DLD1 (cell line): ENCODE measurements around the gene PDXK.

Experiments used
- in situ Hi-C: cut with HindIII; loops from 2 replicates; pipeline ENCODE4 v1.10.0; 2017; ENCODE audit warnings: low sequenced_read_pairs

PDXK gene

DNA sequence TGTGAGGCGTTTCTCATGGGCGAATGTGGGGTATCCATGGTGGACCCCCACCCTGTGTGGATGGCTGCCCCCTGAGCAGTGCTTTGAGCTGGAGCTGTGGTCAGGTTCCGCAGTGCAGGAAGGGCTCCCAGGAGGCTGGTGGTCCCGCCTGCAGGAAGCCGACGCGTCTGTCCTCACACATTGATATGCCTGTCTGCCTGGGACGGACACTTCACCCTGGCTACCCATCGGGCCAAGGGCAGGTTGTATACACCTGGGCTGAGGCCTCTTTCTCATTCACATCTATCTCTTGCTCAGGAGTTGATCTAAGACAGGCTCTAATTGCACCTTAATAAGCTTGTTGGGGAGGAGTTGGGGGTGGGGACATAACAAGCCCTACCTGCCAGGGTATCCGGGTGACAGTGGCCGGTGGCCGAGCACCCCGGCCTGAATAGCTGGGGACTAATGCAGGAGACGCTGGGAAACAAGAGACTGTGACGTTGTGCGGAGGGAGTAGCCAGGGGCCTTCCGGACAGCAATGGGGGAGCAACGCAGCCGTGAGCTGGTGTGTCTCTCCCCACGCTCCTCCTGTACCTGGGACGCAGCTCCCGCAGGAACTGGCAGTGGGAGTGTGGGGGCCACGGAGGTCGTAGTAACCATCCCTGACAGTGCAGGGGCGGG lies 21.7 kb downstream of the PDXK start:
- in situ Hi-C loops, result no loop called here

DNA sequence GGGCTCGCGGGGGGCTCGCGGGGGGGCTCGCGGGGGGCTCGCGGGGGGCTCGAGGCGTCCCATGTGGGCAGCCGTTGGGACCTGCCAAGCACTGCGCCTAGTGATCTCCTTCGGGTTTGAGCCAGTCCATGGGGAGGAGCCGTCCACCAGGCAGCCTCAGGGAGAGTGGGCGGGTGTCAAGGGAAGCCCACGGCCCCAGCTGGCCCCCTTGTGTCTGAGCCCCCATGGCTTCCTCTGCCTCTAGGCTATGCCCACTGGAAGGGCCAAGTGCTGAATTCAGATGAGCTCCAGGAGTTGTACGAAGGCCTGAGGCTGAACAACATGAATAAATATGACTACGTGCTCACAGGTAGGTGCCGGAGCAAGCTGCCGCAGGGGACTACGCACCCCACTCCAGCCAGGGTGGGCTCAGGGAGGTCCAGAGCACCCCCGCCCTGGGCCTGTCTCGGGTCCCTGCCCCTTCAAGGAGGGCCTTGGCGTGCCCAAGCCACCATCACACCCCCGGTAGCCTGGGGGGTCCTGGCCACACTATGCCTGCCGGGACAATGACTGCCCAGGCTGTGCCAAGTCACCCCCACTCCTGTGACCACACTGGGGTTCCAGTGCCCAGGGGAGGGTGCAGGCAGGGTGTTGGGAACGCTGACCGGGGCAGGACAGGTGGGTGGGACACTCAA lies 22.6 kb downstream of the PDXK start:
- in situ Hi-C loops, result no loop called here

DNA sequence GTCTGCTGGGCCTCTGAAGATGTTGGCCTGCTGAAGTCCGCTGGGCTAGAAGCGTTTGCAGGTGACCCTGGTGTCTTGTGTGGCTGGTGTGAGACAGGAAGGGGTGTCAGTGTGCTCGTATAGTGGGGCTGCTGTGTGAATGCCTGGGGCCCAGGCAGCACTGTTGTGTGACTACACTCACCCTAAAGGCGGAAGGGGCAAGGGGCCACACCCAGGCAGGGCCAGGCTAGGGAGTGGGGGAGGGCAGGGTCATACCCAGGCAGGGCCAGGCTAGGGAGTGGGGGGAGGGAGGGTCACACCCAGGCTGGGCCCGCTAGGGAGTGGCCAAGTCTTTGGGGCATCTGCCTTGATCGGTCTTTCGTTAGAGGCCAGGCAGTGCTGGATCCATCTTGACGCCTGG lies 25.0 kb downstream of the PDXK start:
- in situ Hi-C loops, result no loop called here

DNA sequence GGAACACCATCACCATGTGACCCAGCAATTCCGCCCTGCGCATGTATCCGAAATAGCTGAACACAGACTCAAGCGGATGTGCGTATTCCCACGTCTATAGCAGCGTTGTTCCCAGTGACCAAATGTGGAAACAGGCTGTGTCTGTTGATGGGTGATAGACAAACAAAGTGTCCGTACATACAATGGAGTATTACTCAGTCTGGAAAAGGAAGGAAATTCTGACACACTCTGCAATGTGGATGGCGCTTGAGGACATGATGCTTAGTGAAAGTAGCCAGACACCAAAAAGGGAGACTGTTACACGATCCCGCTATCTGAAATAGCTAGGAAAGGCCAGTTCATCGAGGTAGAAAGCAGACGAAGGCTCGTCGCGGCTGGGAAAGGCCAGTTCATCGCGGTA lies 25.8 kb downstream of the PDXK start:
- in situ Hi-C loops, result no loop called here

DNA sequence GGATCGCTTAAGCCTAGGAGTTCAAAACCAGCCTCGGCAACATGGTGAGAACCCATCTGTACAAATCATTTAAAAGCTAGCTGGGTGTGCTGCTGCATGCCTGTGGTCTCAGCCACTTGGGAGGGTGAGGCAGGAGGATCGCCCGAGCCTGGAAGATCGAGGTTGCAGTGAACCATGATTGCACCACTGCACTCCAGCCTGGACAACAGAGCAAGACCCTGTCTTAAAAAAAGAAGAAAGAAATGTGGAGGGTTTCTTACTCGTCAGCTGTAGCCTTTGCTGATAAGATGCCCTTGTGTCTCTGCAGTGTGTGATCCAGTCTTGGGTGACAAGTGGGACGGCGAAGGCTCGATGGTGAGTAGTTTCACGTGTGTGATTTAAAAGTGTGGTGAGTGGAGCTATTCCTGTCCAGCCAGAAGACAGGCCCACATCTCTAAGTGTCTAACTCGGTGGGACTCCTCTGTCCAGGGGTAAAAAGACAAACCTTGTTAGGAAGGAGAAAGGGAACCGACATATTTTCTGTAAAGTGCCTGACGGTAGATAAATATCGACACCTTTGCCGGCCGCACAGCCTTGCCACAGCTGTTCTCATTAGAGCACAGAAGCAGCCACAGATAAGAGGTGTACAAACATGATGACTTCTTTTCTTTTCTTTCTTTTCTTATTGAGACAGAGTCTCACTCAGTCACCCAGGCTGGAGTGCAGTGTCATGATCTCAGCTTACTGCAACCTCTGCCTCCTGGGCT lies 27.0 kb downstream of the PDXK start:
- in situ Hi-C loops, result no loop called here

- in situ Hi-C loops, result no loop called here
These were observed 29.7 kb downstream of the PDXK start for GRCh38 chr21:43748622-43749021.

- in situ Hi-C loops, result no loop called here
These were observed 30.8 kb downstream of the PDXK start for GRCh38 chr21:43749651-43750262.

DNA sequence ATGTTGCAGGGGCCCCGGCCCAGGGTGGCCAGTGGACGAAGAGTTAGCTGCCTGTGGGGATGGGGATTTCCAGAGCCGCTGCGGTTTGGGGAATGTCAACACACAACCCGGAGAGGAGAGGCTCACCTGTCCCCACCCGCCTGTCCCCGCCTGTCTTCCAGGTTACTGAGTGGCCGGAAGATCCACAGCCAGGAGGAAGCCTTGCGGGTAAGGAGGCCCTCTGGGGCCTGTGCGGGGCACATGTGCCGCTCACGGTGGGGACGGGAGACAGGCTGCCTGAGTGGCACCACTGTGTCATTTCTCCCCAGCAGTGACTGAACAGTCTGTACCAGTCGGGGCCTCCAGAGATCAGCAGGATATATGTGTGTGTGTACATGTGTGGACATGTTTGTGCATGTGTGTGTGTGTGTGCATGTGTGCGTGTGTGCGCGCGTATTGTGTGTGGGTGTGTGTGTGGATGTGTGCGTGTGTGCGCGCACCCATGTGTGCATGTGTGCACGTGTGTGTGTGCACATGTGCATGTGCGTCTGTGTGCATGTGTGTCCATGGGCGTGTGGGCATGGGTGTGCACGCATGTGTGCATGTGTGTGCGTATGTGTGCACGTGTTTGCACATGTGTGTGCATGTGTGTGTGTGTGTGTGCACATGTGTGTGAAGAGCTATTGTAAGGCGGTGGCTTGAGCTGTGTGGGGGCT lies 31.6 kb downstream of the PDXK start:
- in situ Hi-C loops, result no loop called here

- in situ Hi-C loops, result no loop called here
These were observed 33.1 kb downstream of the PDXK start for GRCh38 chr21:43751955-43752591.

- in situ Hi-C loops, result no loop called here
These were observed 34.0 kb downstream of the PDXK start for GRCh38 chr21:43752758-43753438.

DNA sequence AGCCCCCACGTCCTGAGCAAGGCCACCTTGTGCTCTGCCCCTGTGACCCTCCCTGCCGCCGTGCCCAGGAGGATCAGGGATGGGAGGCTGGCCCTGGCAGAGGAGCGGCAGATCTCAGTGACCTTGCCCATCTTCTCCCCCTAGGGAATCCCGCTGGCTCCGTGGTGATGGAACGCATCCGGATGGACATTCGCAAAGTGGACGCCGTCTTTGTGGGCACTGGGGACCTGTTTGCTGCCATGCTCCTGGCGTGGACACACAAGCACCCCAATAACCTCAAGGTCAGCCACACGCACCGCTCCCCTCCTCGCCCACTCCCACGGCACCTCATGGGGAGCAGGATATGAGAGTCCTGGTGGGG lies 34.5 kb downstream of the PDXK start:
- in situ Hi-C loops, result no loop called here

DNA sequence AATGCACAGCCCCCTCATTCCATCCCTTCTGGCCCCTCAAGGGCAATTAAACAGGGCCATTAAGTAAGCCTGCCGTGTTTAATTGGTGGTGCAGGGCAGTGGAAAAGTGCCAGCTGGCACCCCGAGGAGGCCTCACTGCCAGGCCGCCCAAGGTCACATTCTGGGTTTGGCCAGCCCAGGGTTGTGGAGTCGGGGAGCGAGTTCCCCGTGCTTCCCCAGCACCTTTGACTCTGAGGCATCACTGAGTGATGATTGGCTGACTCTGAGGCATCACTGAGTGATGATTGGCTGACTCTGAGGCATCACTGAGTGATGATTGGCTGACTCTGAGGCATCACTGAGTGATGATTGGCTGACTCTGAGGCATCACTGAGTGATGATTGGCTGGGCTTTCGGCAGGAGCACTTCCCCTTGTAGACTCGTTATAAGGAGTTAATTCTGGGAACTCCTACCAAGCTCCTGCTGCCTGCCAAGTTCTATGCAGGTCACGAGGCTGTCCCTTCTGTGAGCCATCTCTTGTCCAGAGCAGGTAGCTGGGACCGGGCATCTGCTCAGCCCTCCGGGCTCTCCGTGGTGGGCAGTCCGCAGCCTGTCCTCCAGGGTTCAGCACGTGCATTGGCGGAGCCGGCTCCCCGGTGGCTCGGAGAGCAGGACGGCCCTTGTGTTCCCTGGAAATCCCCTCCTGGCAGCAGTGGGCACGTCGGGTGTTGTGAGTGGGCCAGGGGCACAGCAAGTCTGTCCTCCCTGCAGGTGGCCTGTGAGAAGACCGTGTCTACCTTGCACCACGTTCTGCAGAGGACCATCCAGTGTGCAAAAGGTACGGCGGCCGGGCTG lies 36.2 kb downstream of the PDXK start:
- in situ Hi-C loops, result no loop called here

- in situ Hi-C loops, result no loop called here
These were observed 37.1 kb downstream of the PDXK start for GRCh38 chr21:43755820-43756594.

- in situ Hi-C loops, result no loop called here
These were observed 38.7 kb downstream of the PDXK start for GRCh38 chr21:43757601-43758000.

- in situ Hi-C loops, result no loop called here
These were observed 39.2 kb downstream of the PDXK start for GRCh38 chr21:43758111-43758641.

- in situ Hi-C loops, result no loop called here
These were observed 39.9 kb downstream of the PDXK start for GRCh38 chr21:43758811-43759210.

- in situ Hi-C loops, result no loop called here
These were observed 40.7 kb downstream of the PDXK start for GRCh38 chr21:43759651-43760050.

GRCh38 chr21:43760391-43760958 lies 41.5 kb downstream of the PDXK start:
- in situ Hi-C loops, result no loop called here
